ENCODE data around the gene PSG7.
"Not testable (repeated sequence)": the region's sequence is repeated elsewhere in the genome, so short reads cannot be mapped to it uniquely, and the experiment has no call there.

Gene PSG7
- 0 reads per million in 3 donors for total RNA-seq

DNA sequence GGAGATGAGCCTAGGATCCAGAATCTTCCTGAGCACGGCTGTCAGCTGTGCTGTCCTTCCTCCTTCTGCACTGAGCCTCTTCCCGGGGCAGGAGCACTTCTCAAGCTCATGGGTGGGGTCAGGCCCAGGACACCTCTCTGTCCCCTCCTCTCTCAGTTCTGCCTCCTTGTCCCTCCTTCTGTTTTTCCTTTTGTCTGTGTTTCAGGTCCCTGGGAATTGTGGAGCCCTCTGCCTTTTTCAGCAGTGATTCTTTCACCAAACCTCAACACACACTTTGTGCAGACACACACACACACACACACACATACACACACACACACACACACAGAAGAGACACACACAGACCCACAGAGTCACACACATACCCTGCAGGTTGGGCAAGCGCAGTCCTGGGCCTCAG, at the start of gene PSG7:
TSS of gene PSG7 (minus strand) at position 101 of the 400 bp plus-strand sequence. CDS start 131 bp downstream, outside the sequence.
- H3K36me3 ChIP-seq (ENCODE audit: control insufficient read depth, insufficient read depth, low read length); H3K27ac ChIP-seq (ENCODE audit: insufficient read depth, low read length, poor library complexity, severe bottlenecking); H3K4me1 ChIP-seq (ENCODE audit: control insufficient read depth, insufficient read depth, low read length, poor library complexity, severe bottlenecking); DNase-seq; H3K27me3 ChIP-seq (replicated peaks; ENCODE audit: control insufficient read depth, insufficient read depth, low read length, poor library complexity, severe bottlenecking); H3K4me3 ChIP-seq (ENCODE audit: insufficient read depth, low read depth, low read length, poor library complexity, severe bottlenecking); H3K9me3 ChIP-seq (ENCODE audit: control insufficient read depth, low read length): not testable (repeated sequence)

DNA sequence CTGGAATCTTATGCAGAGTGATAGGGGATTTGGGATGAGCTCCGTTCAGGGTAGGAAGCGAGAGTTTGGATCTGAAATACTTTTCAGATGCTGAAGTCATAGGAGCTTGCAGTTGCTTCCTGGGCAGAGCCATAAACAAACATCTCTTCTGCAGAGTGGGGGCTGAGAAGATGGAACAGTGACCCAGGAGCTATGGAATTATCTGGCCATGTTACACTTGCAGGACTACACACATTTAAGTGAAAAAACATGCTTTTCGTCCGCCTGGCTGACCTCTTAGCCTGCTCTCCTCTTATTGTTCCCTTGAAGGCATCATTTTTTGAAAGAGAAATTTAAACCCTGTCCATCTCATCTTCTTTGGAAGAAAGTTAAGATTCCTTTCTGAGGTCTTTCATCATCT, 48.6 kb upstream of the PSG7 start:
- DNase-seq: no peak
- Histone ChIP-seq H3K4me1 (ENCODE audit: control insufficient read depth, insufficient read depth, low read length, poor library complexity, severe bottlenecking) (no peaks in the 10 kb centered on the region), H3K4me3 (ENCODE audit: insufficient read depth, low read depth, low read length, poor library complexity, severe bottlenecking) (no peak overlapping the region), H3K27ac (ENCODE audit: insufficient read depth, low read length, poor library complexity, severe bottlenecking) (no peak overlapping the region), H3K9me3 (ENCODE audit: control insufficient read depth, low read length) (no peaks in the 10 kb centered on the region), H3K27me3 (replicated peaks; ENCODE audit: control insufficient read depth, insufficient read depth, low read length, poor library complexity, severe bottlenecking) (no peaks in the 10 kb centered on the region), H3K36me3 (ENCODE audit: control insufficient read depth, insufficient read depth, low read length) (no peaks in the 10 kb centered on the region)

DNA sequence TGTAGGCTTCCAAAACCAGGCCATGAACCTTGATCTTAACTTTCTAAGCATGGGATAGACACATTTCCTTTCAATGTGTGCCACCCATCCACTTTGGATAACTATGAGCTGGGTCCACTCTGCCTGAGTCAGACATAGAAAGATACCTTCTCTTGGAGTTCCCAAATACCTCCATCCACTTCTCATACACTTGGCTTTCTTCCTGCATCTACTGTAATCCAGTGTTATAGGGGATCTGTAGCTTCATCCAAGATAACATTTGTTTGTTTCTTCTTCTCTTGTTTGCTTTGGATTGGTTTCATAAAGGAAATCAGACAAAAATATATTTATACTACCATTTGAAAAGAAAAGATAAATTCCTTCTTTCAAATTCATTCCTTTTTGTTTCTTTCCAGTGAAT, 45.1 kb upstream of the PSG7 start:
- not testable (repeated sequence) for H3K27ac ChIP-seq (ENCODE audit: insufficient read depth, low read length, poor library complexity, severe bottlenecking); H3K4me1 ChIP-seq (ENCODE audit: control insufficient read depth, insufficient read depth, low read length, poor library complexity, severe bottlenecking); H3K27me3 ChIP-seq (replicated peaks; ENCODE audit: control insufficient read depth, insufficient read depth, low read length, poor library complexity, severe bottlenecking); H3K4me3 ChIP-seq (ENCODE audit: insufficient read depth, low read depth, low read length, poor library complexity, severe bottlenecking); H3K9me3 ChIP-seq (ENCODE audit: control insufficient read depth, low read length); H3K36me3 ChIP-seq (ENCODE audit: control insufficient read depth, insufficient read depth, low read length); DNase-seq

DNA sequence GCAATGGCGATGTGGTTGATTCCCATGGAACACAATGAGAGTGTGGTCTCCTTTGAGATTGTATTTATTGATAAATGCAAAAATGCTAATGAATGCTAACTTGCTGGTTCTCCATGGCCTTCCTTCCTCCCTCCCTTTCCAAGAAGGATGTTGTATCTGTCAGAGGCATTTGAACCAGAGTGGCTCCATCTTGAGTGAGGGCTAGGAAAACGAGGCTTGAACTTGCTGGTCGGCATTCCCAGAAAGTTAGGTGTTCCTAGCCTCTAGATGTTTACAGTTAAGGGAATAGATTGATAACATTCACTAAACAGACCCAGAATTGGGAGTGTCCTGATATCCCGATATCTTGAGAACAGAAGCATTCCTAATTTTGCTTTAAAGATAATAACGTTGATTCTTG, 34.4 kb upstream of the PSG7 start:
- not testable (repeated sequence) for H3K36me3 ChIP-seq (ENCODE audit: control insufficient read depth, insufficient read depth, low read length); DNase-seq; H3K27me3 ChIP-seq (replicated peaks; ENCODE audit: control insufficient read depth, insufficient read depth, low read length, poor library complexity, severe bottlenecking); H3K27ac ChIP-seq (ENCODE audit: insufficient read depth, low read length, poor library complexity, severe bottlenecking); H3K9me3 ChIP-seq (ENCODE audit: control insufficient read depth, low read length); H3K4me3 ChIP-seq (ENCODE audit: insufficient read depth, low read depth, low read length, poor library complexity, severe bottlenecking); H3K4me1 ChIP-seq (ENCODE audit: control insufficient read depth, insufficient read depth, low read length, poor library complexity, severe bottlenecking)

DNA sequence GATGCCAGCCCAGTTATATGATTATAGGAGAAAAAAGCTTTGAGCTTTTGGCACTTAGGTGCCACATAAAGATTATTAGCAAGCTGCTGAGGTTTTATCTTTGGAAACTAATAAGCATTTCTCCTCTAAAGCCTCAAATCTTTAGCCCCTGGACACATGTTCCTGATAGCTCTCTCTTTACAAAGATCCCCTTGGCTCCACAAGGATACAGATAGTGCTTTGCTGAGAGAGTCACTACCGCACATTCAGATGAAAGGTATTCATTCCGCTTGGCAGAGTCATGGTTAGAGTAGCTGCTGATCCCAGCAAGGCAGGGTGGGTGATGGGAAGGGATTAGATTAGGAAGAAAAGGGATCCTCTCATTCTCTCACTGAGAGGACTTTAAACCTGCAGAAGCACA, 28.2 kb upstream of the PSG7 start:
- no peak for DNase-seq
- H3K4me1 ChIP-seq (ENCODE audit: control insufficient read depth, insufficient read depth, low read length, poor library complexity, severe bottlenecking): no peaks in the 10 kb centered on the region
- H3K9me3 ChIP-seq (ENCODE audit: control insufficient read depth, low read length): no peaks in the 10 kb centered on the region
- H3K27ac ChIP-seq (ENCODE audit: insufficient read depth, low read length, poor library complexity, severe bottlenecking): no peak overlapping the region
- H3K36me3 ChIP-seq (ENCODE audit: control insufficient read depth, insufficient read depth, low read length): no peaks in the 10 kb centered on the region
- no peak overlapping the region for H3K4me3 ChIP-seq (ENCODE audit: insufficient read depth, low read depth, low read length, poor library complexity, severe bottlenecking)
- no peaks in the 10 kb centered on the region for H3K27me3 ChIP-seq (replicated peaks; ENCODE audit: control insufficient read depth, insufficient read depth, low read length, poor library complexity, severe bottlenecking)

DNA sequence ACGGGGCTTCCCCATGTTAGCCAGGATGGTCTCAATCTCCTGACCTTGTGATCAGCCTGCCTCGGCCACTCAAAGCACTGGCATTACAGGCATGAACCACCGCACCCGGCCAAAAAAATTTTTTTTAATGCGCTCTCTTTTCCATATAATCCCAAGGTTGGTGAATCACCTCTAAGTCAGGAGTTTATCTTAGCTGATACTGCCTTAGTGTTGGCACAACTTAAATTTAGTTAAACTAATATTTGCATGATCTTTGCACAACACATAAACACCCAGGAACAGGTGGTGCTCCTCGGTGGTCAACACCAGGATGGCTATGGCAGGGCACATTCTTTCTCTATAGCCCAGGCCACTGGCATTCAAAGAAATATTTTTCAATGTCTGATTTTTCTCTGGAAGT, 24.1 kb upstream of the PSG7 start:
- Histone ChIP-seq H3K4me1 (ENCODE audit: control insufficient read depth, insufficient read depth, low read length, poor library complexity, severe bottlenecking) (no peaks in the 10 kb centered on the region), H3K4me3 (ENCODE audit: insufficient read depth, low read depth, low read length, poor library complexity, severe bottlenecking) (no peak overlapping the region), H3K36me3 (ENCODE audit: control insufficient read depth, insufficient read depth, low read length) (no peaks in the 10 kb centered on the region), H3K27ac (ENCODE audit: insufficient read depth, low read length, poor library complexity, severe bottlenecking) (no peak overlapping the region), H3K27me3 (replicated peaks; ENCODE audit: control insufficient read depth, insufficient read depth, low read length, poor library complexity, severe bottlenecking) (no peaks in the 10 kb centered on the region), H3K9me3 (ENCODE audit: control insufficient read depth, low read length) (no peaks in the 10 kb centered on the region)
- DNase-seq: no peak

DNA sequence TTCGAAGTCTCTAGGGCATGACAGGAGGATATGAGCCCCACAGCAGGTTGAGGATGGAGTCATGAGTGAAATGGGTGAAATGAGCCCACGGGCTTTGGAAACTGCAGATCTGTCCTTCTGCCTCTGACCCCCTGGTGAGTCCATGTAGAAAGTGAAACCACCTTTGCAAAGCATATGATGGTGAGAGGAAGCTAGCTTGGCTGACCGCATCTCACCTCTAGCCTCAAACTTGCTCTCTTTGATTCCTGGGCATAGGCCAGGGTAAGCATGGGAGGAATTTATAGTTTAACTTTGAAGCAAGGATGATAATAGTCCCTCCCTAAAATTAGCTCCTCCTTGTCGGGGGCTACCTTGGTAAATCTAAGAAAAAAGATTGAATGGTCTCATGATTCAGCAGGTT, 15.1 kb upstream of the PSG7 start:
- not testable (repeated sequence) for H3K36me3 ChIP-seq (ENCODE audit: control insufficient read depth, insufficient read depth, low read length); DNase-seq; H3K4me3 ChIP-seq (ENCODE audit: insufficient read depth, low read depth, low read length, poor library complexity, severe bottlenecking); H3K4me1 ChIP-seq (ENCODE audit: control insufficient read depth, insufficient read depth, low read length, poor library complexity, severe bottlenecking); H3K9me3 ChIP-seq (ENCODE audit: control insufficient read depth, low read length); H3K27me3 ChIP-seq (replicated peaks; ENCODE audit: control insufficient read depth, insufficient read depth, low read length, poor library complexity, severe bottlenecking); H3K27ac ChIP-seq (ENCODE audit: insufficient read depth, low read length, poor library complexity, severe bottlenecking)

DNA sequence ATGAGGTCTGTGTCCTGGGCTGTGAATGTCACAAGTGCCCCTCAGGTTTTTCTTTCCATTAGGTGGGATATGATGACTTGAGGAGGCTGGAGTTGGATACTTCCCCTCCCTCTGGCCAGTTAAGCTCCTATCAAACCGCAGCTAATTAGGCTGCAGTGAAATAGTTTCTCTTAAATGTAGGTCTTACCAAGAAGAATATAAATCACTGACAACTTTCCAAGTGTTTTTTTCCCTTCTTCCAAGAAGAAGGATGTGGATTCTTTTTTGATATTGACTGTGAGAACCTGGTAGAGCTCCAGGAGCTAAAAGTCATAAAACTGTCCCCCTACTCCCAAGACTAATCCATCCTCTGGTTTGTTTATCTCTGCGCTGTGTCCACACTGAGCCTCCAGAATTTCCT, 14.5 kb upstream of the PSG7 start:
- not testable (repeated sequence) for DNase-seq; H3K4me3 ChIP-seq (ENCODE audit: insufficient read depth, low read depth, low read length, poor library complexity, severe bottlenecking); H3K27ac ChIP-seq (ENCODE audit: insufficient read depth, low read length, poor library complexity, severe bottlenecking); H3K27me3 ChIP-seq (replicated peaks; ENCODE audit: control insufficient read depth, insufficient read depth, low read length, poor library complexity, severe bottlenecking); H3K36me3 ChIP-seq (ENCODE audit: control insufficient read depth, insufficient read depth, low read length); H3K9me3 ChIP-seq (ENCODE audit: control insufficient read depth, low read length); H3K4me1 ChIP-seq (ENCODE audit: control insufficient read depth, insufficient read depth, low read length, poor library complexity, severe bottlenecking)

DNA sequence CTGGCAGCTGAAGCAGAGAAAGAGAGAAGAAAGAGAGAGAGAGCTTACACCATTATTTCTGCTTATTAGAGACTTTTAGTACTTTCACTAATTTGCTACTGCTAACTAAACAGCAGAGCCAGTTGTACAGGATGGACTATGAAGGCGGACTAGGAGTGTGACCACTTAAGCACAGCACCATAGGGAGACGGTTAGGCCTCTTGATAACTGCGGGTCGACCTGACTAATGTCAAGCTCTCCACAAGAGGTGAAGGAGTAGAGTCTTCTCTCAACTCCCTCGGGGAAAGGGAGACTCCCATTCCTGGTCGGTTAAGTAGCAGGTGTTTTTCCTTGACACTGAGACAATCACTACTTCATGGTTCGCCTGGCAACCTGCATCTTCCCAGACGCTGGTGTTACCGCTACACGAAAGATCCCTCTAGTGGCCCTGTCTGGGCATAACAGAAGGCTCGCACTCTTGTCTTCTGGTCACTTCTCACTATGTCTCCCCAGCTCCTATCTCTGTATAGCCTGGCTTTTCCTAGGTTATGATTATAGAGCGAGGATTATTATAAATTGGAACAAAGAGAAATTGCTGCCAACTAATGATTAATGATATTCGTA, 5.3 kb upstream of the PSG7 start:
- no peak for DNase-seq
- Histone ChIP-seq H3K4me3 (ENCODE audit: insufficient read depth, low read depth, low read length, poor library complexity, severe bottlenecking) (no peak overlapping the region), H3K9me3 (ENCODE audit: control insufficient read depth, low read length) (no peaks in the 10 kb centered on the region), H3K27me3 (replicated peaks; ENCODE audit: control insufficient read depth, insufficient read depth, low read length, poor library complexity, severe bottlenecking) (no peaks in the 10 kb centered on the region), H3K36me3 (ENCODE audit: control insufficient read depth, insufficient read depth, low read length) (no peaks in the 10 kb centered on the region), H3K27ac (ENCODE audit: insufficient read depth, low read length, poor library complexity, severe bottlenecking) (no peak overlapping the region), H3K4me1 (ENCODE audit: control insufficient read depth, insufficient read depth, low read length, poor library complexity, severe bottlenecking) (no peaks in the 10 kb centered on the region)

DNA sequence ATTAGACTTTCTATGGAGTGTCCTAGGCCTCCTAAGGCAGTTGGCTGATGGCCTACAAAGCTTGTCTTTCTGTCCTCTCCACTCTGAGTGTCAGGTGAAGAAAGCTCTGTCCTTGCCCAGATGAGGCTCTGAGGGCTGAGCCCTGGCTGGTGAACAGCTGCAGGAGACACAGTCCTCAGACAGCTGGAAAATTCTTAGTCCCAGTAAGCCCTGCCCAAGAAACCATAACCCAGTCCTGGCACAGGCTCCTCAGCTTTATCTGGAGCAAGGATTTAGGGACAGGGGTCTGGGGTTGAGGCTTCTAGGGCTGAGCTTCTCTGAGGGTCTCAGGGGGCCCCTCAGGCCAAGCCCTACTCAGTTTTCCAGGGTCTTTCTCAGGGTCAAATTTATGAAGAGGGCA, 2.3 kb downstream of the PSG7 start:
- H3K27ac ChIP-seq (ENCODE audit: insufficient read depth, low read length, poor library complexity, severe bottlenecking); H3K4me1 ChIP-seq (ENCODE audit: control insufficient read depth, insufficient read depth, low read length, poor library complexity, severe bottlenecking); H3K36me3 ChIP-seq (ENCODE audit: control insufficient read depth, insufficient read depth, low read length); H3K4me3 ChIP-seq (ENCODE audit: insufficient read depth, low read depth, low read length, poor library complexity, severe bottlenecking); H3K27me3 ChIP-seq (replicated peaks; ENCODE audit: control insufficient read depth, insufficient read depth, low read length, poor library complexity, severe bottlenecking); DNase-seq; H3K9me3 ChIP-seq (ENCODE audit: control insufficient read depth, low read length): not testable (repeated sequence)

DNA sequence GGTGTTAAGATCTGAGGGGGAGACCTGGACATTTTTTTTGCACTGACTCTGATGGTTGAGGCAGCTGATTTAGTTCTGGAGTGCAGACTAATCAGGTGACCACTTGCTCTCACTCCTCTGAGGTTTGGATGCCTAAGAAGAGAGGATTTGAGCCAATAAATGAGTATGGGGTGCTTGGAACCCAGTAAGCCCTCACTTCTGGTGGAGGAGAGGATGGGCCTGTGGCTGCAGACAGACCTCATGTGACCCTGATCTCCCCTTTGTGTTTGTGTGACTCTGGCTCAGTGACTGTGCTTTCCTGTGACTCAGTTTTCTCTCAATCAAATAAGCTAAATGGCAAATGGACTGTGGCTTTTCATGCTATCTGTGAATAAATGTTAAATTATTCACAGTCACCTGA, 2.8 kb downstream of the PSG7 start:
- H3K27me3 ChIP-seq (replicated peaks; ENCODE audit: control insufficient read depth, insufficient read depth, low read length, poor library complexity, severe bottlenecking); H3K4me3 ChIP-seq (ENCODE audit: insufficient read depth, low read depth, low read length, poor library complexity, severe bottlenecking); H3K9me3 ChIP-seq (ENCODE audit: control insufficient read depth, low read length); H3K4me1 ChIP-seq (ENCODE audit: control insufficient read depth, insufficient read depth, low read length, poor library complexity, severe bottlenecking); DNase-seq; H3K27ac ChIP-seq (ENCODE audit: insufficient read depth, low read length, poor library complexity, severe bottlenecking); H3K36me3 ChIP-seq (ENCODE audit: control insufficient read depth, insufficient read depth, low read length): not testable (repeated sequence)
